HG03565 (cell line): ENCODE measurements around the gene ACTL6B.
"Not testable (repeated sequence)": the region's sequence is repeated elsewhere in the genome, so short reads cannot be mapped to it uniquely, and the experiment has no call there.

Source experiments
- ATAC-seq: cut with Tn5 transposase; IDR thresholded peaks from one replicate; pipeline ENCODE4 v1.9.1; 2021; ENCODE audit warnings: mild to moderate bottlenecking, moderate library complexity; ENCODE audit not compliant: unreplicated experiment

Gene ACTL6B

GRCh38 chr7:100671353-100672327 is 15.4 kb upstream of the ACTL6B start:
- no peak for ATAC-seq

- no peak for ATAC-seq
These were observed 13.8 kb upstream of the ACTL6B start for GRCh38 chr7:100670074-100670473.

GRCh38 chr7:100669106-100669505 is 12.9 kb upstream of the ACTL6B start:
- ATAC-seq = not testable (repeated sequence)

GRCh38 chr7:100668069-100668449 is 11.8 kb upstream of the ACTL6B start:
- no peak for ATAC-seq

- ATAC-seq = no peak
These were observed 11.3 kb upstream of the ACTL6B start for GRCh38 chr7:100667331-100668068.

GRCh38 chr7:100665168-100665726 is 9.0 kb upstream of the ACTL6B start:
- no peak for ATAC-seq

- not testable (repeated sequence) for ATAC-seq
These were observed 6.0 kb upstream of the ACTL6B start for GRCh38 chr7:100662194-100662776.

GRCh38 chr7:100654908-100655831 is 1.1 kb downstream of the ACTL6B start:
- no peak for ATAC-seq

- no peak for ATAC-seq
These were observed 6.3 kb downstream of the ACTL6B start for GRCh38 chr7:100649826-100650565.

- ATAC-seq = no peak
These were observed 13.7 kb downstream of the ACTL6B start for GRCh38 chr7:100642534-100642907.

- no peak for ATAC-seq
These were observed 14.3 kb downstream of the ACTL6B start for GRCh38 chr7:100641860-100642533.

- ATAC-seq = no peak
These were observed 14.8 kb downstream of the ACTL6B start, which contains the start of gene TFR2 for GRCh38 chr7:100641463-100641859. TSS of gene TFR2 (minus strand) at chr7:100641552. CDS start at chr7:100641509, 43 bp downstream.

GRCh38 chr7:100640517-100641440 is 15.5 kb downstream of the ACTL6B start:
- ATAC-seq = no peak

GRCh38 chr7:100639995-100640516 is 16.2 kb downstream of the ACTL6B start:
- no peak for ATAC-seq

GRCh38 chr7:100632951-100633717 is 23.1 kb downstream of the ACTL6B start:
- ATAC-seq = no peak

- ATAC-seq = no peak
These were observed 26.2 kb downstream of the ACTL6B start for GRCh38 chr7:100630066-100630465.
